ENCODE results near the gene ARG2. TPM values are rescaled to one million over a fixed set of nuclear protein-coding genes. Genes with fewer than 3 reads are reported as not detected.

The ARG2 gene
- total RNA-seq, 1 donor from 2014 or later, result 78.7 TPM

DNA sequence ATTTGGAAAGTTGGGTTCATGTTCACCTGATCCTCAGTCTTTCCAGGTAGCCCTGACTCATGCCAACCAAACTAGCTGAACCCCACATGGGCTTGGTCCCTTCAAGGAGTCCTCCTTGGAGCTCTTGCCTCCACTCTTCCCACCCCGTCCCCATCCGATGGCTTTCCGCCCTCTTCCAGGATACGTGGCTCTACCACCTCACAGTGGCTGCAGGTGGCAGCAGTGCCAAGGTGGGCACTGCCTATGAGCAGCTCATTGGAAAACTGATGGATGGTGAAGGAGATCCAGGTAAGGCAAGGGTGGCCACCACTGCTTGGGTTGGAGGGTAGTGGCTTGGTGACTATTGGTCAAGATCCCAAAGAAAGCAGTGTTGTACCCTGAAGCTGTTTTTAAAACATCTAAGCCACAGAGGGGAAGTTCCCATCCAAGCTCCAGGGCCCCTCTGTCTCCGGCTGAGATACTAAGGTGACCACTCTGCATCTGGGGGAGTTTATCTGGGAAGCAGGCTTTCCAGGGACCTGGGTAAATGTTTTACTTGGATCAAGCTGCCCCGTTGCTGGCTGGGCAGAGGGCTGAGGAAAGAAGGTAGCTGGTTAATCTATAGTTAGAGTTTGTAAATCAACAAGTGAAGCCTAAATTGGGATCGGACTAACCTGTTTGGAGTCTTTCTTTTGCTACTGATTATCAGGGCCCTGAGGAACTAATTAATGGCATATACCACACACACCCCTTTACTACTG is 43.3 kb upstream of the ARG2 start:
- Mint-ChIP-seq H3K4me3 (ENCODE audit: unreplicated experiment) (no peak overlapping the region), H3K27ac (ENCODE audit: unreplicated experiment) (no peak overlapping the region), H3K27me3 (ENCODE audit: unreplicated experiment) (no peaks in the 10 kb centered on the region), H3K36me3 (ENCODE audit: unreplicated experiment) (peaks cover 4% of the 10 kb centered on the region), H3K4me1 (ENCODE audit: low read depth, unreplicated experiment) (peaks cover 2% of the 10 kb centered on the region), H3K9me3 (ENCODE audit: unreplicated experiment) (peaks cover 3% of the 10 kb centered on the region)
- TF ChIP-seq, protein P1, sequence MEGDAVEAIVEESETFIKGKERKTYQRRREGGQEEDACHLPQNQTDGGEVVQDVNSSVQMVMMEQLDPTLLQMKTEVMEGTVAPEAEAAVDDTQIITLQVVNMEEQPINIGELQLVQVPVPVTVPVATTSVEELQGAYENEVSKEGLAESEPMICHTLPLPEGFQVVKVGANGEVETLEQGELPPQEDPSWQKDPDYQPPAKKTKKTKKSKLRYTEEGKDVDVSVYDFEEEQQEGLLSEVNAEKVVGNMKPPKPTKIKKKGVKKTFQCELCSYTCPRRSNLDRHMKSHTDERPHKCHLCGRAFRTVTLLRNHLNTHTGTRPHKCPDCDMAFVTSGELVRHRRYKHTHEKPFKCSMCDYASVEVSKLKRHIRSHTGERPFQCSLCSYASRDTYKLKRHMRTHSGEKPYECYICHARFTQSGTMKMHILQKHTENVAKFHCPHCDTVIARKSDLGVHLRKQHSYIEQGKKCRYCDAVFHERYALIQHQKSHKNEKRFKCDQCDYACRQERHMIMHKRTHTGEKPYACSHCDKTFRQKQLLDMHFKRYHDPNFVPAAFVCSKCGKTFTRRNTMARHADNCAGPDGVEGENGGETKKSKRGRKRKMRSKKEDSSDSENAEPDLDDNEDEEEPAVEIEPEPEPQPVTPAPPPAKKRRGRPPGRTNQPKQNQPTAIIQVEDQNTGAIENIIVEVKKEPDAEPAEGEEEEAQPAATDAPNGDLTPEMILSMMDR (IDR thresholded peaks at IDR 0.05; ENCODE audit: partially characterized antibody, unreplicated experiment), result no peak
- DNase-seq, result no peak

DNA sequence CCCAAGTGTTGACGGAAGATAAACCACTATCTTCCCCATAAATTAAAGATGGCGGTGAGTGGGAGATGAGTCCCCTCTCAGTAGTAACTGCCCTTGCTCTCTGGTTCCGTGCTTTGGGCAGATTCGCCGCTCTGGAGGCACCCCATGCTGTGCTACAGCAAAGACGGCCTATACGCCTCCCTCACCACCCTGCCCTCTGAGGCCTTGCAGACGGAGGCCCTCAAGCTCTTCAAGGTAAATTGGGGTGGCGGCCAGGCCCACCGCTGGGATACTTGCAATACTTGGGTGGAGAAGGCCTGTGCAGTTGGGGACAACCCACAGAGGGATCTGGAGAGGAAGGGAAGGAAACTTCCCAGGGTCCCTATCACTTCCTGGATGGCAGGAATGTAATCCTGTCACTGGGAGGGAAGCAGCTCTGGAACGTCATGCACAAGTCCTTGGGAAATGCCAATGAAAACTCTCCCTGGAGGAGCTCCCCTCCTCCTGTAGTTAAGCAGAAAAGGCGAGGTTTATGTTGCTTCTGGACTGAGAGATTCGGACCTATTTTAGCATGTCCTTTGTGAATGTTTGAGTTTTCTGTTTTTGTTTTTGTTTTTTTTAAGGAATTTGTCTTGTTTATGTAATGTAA is 42.4 kb upstream of the ARG2 start:
- TF ChIP-seq, protein P1 (IDR thresholded peaks at IDR 0.05; ENCODE audit: partially characterized antibody, unreplicated experiment), result no peak
- DNase-seq, result no peak
- no peaks in the 10 kb centered on the region for H3K27me3 Mint-ChIP-seq (ENCODE audit: unreplicated experiment)
- no peak overlapping the region for H3K4me3 Mint-ChIP-seq (ENCODE audit: unreplicated experiment)
- peaks cover 4% of the 10 kb centered on the region for H3K36me3 Mint-ChIP-seq (ENCODE audit: unreplicated experiment)
- H3K9me3 Mint-ChIP-seq (ENCODE audit: unreplicated experiment), result peaks cover 2% of the 10 kb centered on the region
- no peak overlapping the region for H3K27ac Mint-ChIP-seq (ENCODE audit: unreplicated experiment)
- peaks cover 1% of the 10 kb centered on the region for H3K4me1 Mint-ChIP-seq (ENCODE audit: low read depth, unreplicated experiment)

DNA sequence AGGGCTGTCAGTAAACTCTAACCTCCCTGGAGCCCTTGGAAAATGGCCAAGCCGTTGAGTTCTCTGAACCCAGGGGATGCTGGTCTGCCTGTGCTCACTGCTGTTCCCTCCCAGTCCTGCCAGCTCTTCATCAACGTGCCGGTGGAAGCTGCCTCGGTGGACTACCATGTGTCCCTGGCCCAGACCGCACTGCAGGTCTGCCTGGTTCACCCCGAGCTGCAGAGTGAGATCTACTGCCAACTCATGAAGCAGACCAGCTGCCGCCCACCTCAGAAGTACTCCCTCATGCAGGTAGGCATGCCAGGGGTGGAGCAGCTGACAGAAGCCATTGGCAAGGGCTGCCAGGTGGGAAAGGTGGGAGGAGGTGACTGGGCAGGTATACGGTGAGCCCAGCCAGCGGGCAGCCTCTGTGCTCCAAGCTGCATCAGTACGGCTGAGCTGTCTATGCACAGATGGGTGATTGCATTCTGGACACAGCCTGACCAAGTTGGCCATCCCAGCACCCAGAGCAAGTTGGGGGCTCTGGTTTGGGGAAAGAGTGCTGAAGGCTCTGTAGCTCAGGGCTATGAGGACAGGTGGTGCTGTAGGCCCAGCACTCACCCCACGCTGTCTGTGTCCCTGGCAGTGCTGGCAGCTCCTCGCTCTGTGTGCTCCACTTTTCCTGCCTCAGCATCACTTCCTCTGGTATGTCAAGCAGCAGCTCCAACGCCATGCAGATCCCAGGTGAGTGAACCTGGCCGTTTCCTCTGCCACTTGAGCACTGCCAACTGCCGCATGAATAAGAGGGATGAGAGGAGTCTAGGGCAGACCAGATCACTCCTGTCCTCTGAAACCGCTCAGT is 41.6 kb upstream of the ARG2 start:
- Mint-ChIP-seq H3K9me3 (ENCODE audit: unreplicated experiment) (peaks cover 2% of the 10 kb centered on the region), H3K36me3 (ENCODE audit: unreplicated experiment) (peaks cover 4% of the 10 kb centered on the region), H3K4me3 (ENCODE audit: unreplicated experiment) (no peak overlapping the region), H3K27ac (ENCODE audit: unreplicated experiment) (no peak overlapping the region), H3K4me1 (ENCODE audit: low read depth, unreplicated experiment) (peaks cover 1% of the 10 kb centered on the region), H3K27me3 (ENCODE audit: unreplicated experiment) (no peaks in the 10 kb centered on the region)
- DNase-seq, result no peak
- TF ChIP-seq, protein P1 (IDR thresholded peaks at IDR 0.05; ENCODE audit: partially characterized antibody, unreplicated experiment), result no peak

DNA sequence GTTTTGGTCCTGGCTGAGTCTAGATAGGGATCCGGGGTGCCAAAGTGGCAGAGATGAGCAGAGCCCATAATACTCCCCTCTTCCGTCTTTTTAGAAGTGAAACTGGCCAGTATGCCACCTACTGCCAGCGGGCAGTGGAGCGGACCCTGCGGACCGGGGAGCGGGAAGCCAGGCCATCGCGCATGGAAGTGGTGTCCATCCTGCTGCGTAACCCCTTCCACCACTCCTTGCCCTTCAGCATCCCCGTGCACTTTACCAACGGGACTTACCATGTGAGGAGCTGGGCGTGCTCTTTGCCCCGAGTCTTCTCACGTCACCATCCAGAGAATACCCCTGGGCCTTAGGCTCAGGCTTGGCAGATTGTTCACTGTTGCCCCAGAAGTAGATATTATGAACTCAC is 40.7 kb upstream of the ARG2 start:
- no peak overlapping the region for H3K27ac Mint-ChIP-seq (ENCODE audit: unreplicated experiment)
- no peaks in the 10 kb centered on the region for H3K36me3 Mint-ChIP-seq (ENCODE audit: unreplicated experiment)
- H3K27me3 Mint-ChIP-seq (ENCODE audit: unreplicated experiment), result no peaks in the 10 kb centered on the region
- no peak for DNase-seq
- H3K9me3 Mint-ChIP-seq (ENCODE audit: unreplicated experiment), result peaks cover 2% of the 10 kb centered on the region
- H3K4me1 Mint-ChIP-seq (ENCODE audit: low read depth, unreplicated experiment), result peaks cover 1% of the 10 kb centered on the region
- no peak overlapping the region for H3K4me3 Mint-ChIP-seq (ENCODE audit: unreplicated experiment)
- TF ChIP-seq, protein P1 (IDR thresholded peaks at IDR 0.05; ENCODE audit: partially characterized antibody, unreplicated experiment), result no peak
